Sigmoid colon (tissue), 4 donors: Measurements from ENCODE around the gene PRKCZ.

Source experiments
- CTCF ChIP-seq, 4 experiments: fragments of 450-650 bp in 3 of 4; fragments of 200-600 bp in 1 of 4; IDR thresholded peaks; one replicate each; pipeline ENCODE4 v1.5.1; 2016 to 2019; ENCODE audit warnings: antibody characterized with exemption in 4 of 4, mild to moderate bottlenecking in 3 of 4, moderate library complexity in 2 of 4
- EP300 ChIP-seq, 4 donors: sonication (generic); formaldehyde crosslinking; IDR thresholded peaks; one replicate each; pipeline ENCODE4 v1.6.1; 2017; ENCODE audit warnings: antibody characterized with exemption in 4 of 4
- POLR2A ChIP-seq, 2 donors: fragments of 450-650 bp; IDR thresholded peaks; one replicate each; pipeline ENCODE4 v1.6.1; 2016; ENCODE audit warnings: antibody characterized with exemption in 2 of 2, mild to moderate bottlenecking in 2 of 2, moderate library complexity in 2 of 2
- POLR2AphosphoS5 ChIP-seq, 4 donors: sonication (generic); formaldehyde crosslinking; IDR thresholded peaks; one replicate each; pipeline ENCODE4 v1.6.1; 2017; ENCODE audit warnings: antibody characterized with exemption in 4 of 4

GRCh38 chr1:2025491-2025981 lies 24.7 kb upstream of the PRKCZ start:
- no peak for TF ChIP-seq CTCF (IDR thresholded peaks at IDR 0.05)
- TF ChIP-seq POLR2A (IDR thresholded peaks at IDR 0.05) = no peak
- TF ChIP-seq EP300 (IDR thresholded peaks at IDR 0.05) = no peak
- peak in 1 of 4 donors; percentile 16 for TF ChIP-seq POLR2AphosphoS5 (IDR thresholded peaks at IDR 0.05)
